Small intestine (tissue), 7 donors: ENCODE data around the gene S100A8. TPM values are rescaled to one million over a fixed set of nuclear protein-coding genes. Genes with fewer than 3 reads are reported as not detected.
"Not testable (repeated sequence)": the region's sequence is repeated elsewhere in the genome, so short reads cannot be mapped to it uniquely, and the experiment has no call there.

Experiments used
- DNase-seq, 2 donors: peaks; one replicate each; pipeline versions ENCODE4 v3.0.0 to v3.0.0-alpha.2; 2013
- FAIRE-seq: peaks from 2 replicates; lab custom pipeline; 2012; peaks lifted over from hg19 to GRCh38; lab: Jason Lieb, UNC
- H3K27ac ChIP-seq, 3 donors: one replicate each; pipeline ENCODE4 v1.5.1; 2013; ENCODE audit warnings: low read length in 2 of 3, mild to moderate bottlenecking in 2 of 3, control low read depth in 1 of 3, inconsistent platforms in 1 of 3, low read depth in 1 of 3, moderate library complexity in 1 of 3
- H3K27me3 ChIP-seq, 3 donors: one replicate each; pipeline ENCODE4 v1.6.1; 2013; ENCODE audit warnings: low read length in 3 of 3, inconsistent platforms in 1 of 3; ENCODE audit not compliant: control insufficient read depth in 3 of 3, insufficient read depth in 3 of 3
- H3K36me3 ChIP-seq, 3 donors: one replicate each; pipeline ENCODE4 v1.6.1; 2013; ENCODE audit warnings: low read length in 3 of 3, inconsistent platforms in 1 of 3, low read depth in 1 of 3, mild to moderate bottlenecking in 1 of 3, moderate library complexity in 1 of 3; ENCODE audit not compliant: control insufficient read depth in 3 of 3, insufficient read depth in 2 of 3
- H3K4me1 ChIP-seq, 3 donors: one replicate each; pipeline ENCODE4 v1.6.1; 2013; ENCODE audit warnings: low read length in 2 of 3, inconsistent platforms in 1 of 3, low read depth in 1 of 3, mild to moderate bottlenecking in 1 of 3, moderate library complexity in 1 of 3; ENCODE audit not compliant: control insufficient read depth in 3 of 3, insufficient read depth in 2 of 3
- H3K4me3 ChIP-seq, 3 donors: one replicate each; pipeline ENCODE4 v1.5.1; 2013; ENCODE audit warnings: low read length in 3 of 3, control low read depth in 1 of 3, inconsistent platforms in 1 of 3, low read depth in 1 of 3, mild to moderate bottlenecking in 1 of 3, moderate library complexity in 1 of 3
- H3K9me3 ChIP-seq, 2 donors: one replicate each; pipeline ENCODE4 v1.6.1; 2013; ENCODE audit warnings: low read depth in 1 of 2, low read length in 1 of 2; ENCODE audit not compliant: control insufficient read depth in 2 of 2, insufficient read depth in 1 of 2
- WGBS, 3 donors: extraction: QIAGEN DNeasy Blood & Tissue Kit; methylation state at CpG; one replicate each; pipeline ENCODE4 v1.1.7; 2013; 5-methylcytosine and 5-hydroxymethylcytosine counted together
- polyA plus RNA-seq, 4 donors: library from polyadenylated mRNA; stranded (reverse) in 3 of 4; unstranded in 1 of 4; fragments of 200-250 nt in 3 of 4; fragments of 120-200 nt in 1 of 4; gene quantifications; one replicate each; pipeline versions ENCODE4 v1.2.1 to v1.2.3, GENCODE V29; 2013
- donor health status: healthy with polysubstance abuse.
- donor health status: control.
- donor health status: control.
- donor health status: Bipolar disorder and iron deficiency.
- donor health status: healthy.

The S100A8 gene
- polyA plus RNA-seq, 4 donors: 10.2 to 208 (median 86.3) TPM

- not testable (repeated sequence) for H3K4me3 ChIP-seq, FAIRE-seq, H3K27ac ChIP-seq, H3K36me3 ChIP-seq, DNase-seq, H3K27me3 ChIP-seq, H3K9me3 ChIP-seq, H3K4me1 ChIP-seq
- 68 to 78% (median 75%) methylated on average over 6 of the region's 6 CpGs for WGBS, 3 donors
These were observed 15.1 kb upstream of the S100A8 start for GRCh38 chr1:153405825-153406599.

- peaks cover 0 to 3% (median 0%) of the 10 kb centered on the region in 3 donors for H3K27me3 ChIP-seq
- peak; percentile 6 to 39 for DNase-seq
- H3K36me3 ChIP-seq: no peaks in the 10 kb centered on the region
- H3K4me1 ChIP-seq: no peaks in the 10 kb centered on the region
- peaks cover 0 to 2% of the 10 kb centered on the region in 2 donors for H3K9me3 ChIP-seq
- 35 to 39% (median 37%) methylated on average over 15 of the region's 15 CpGs for WGBS, 3 donors
- FAIRE-seq: no peak
- no peak overlapping the region for H3K4me3 ChIP-seq
- H3K27ac ChIP-seq: no peak overlapping the region
These were observed 13.9 kb upstream of the S100A8 start for GRCh38 chr1:153404768-153405167.

- Histone ChIP-seq H3K27ac (no peak overlapping the region), H3K36me3 (no peaks in the 10 kb centered on the region), H3K4me1 (no peaks in the 10 kb centered on the region), H3K9me3 (peaks cover 0 to 2% of the 10 kb centered on the region in 2 donors), H3K27me3 (peaks cover 0 to 3% (median 0%) of the 10 kb centered on the region in 3 donors), H3K4me3 (no peak overlapping the region)
- WGBS, 3 donors: 73 to 78% (median 74%) methylated on average over 7 of the region's 7 CpGs
- DNase-seq (no peak), FAIRE-seq (no peak)
These were observed 13.3 kb upstream of the S100A8 start for GRCh38 chr1:153404086-153404635.

GRCh38 chr1:153403421-153404085 lies 12.7 kb upstream of the S100A8 start:
- DNase-seq: no peak
- no peaks in the 10 kb centered on the region for H3K36me3 ChIP-seq
- 78 to 83% (median 80%) methylated on average over 11 of the region's 11 CpGs for WGBS, 3 donors

GRCh38 chr1:153402226-153402625 lies 11.4 kb upstream of the S100A8 start:
- DNase-seq: no peak
- Histone ChIP-seq H3K9me3 (peaks cover 0 to 2% of the 10 kb centered on the region in 2 donors), H3K36me3 (no peaks in the 10 kb centered on the region), H3K4me3 (no peak overlapping the region), H3K4me1 (no peaks in the 10 kb centered on the region), H3K27me3 (peaks cover 0 to 3% (median 0%) of the 10 kb centered on the region in 3 donors), H3K27ac (no peak overlapping the region)
- FAIRE-seq: no peak
- WGBS, 3 donors: 41 to 53% (median 46%) methylated on average over 2 of the region's 2 CpGs

More at GRCh38 chr1:153403421-153404085, 12.7 kb upstream of the S100A8 start:
- H3K27me3 ChIP-seq: peaks cover 0 to 3% (median 0%) of the 10 kb centered on the region in 3 donors
- no peak overlapping the region for H3K27ac ChIP-seq
- peaks cover 0 to 2% of the 10 kb centered on the region in 2 donors for H3K9me3 ChIP-seq
- no peak for FAIRE-seq
- no peaks in the 10 kb centered on the region for H3K4me1 ChIP-seq
- no peak overlapping the region for H3K4me3 ChIP-seq

GRCh38 chr1:153401461-153401860 lies 10.6 kb upstream of the S100A8 start:
- no peak overlapping the region for H3K4me3 ChIP-seq
- H3K4me1 ChIP-seq: no peaks in the 10 kb centered on the region
- H3K27me3 ChIP-seq: no peaks in the 10 kb centered on the region
- no peaks in the 10 kb centered on the region for H3K36me3 ChIP-seq
- 88 to 92% (median 92%) methylated on average over 9 of the region's 9 CpGs for WGBS, 3 donors
- H3K9me3 ChIP-seq: peaks cover 0 to 2% of the 10 kb centered on the region in 2 donors
- H3K27ac ChIP-seq: no peak overlapping the region
- FAIRE-seq (no peak), DNase-seq (no peak)

GRCh38 chr1:153400244-153400643 lies 9.4 kb upstream of the S100A8 start:
- Histone ChIP-seq H3K9me3 (peaks cover 0 to 2% of the 10 kb centered on the region in 2 donors), H3K36me3 (no peaks in the 10 kb centered on the region), H3K27me3 (no peaks in the 10 kb centered on the region), H3K4me3 (no peak overlapping the region), H3K4me1 (no peaks in the 10 kb centered on the region), H3K27ac (no peak overlapping the region)
- DNase-seq (no peak), FAIRE-seq (no peak)
- WGBS, 3 donors: 59 to 65% (median 59%) methylated on average over 5 of the region's 5 CpGs

- FAIRE-seq (no peak), DNase-seq (no peak)
- 84 to 88% (median 86%) methylated on average over 7 of the region's 7 CpGs for WGBS, 3 donors
These were observed 8.7 kb upstream of the S100A8 start for GRCh38 chr1:153399401-153400055.

More at GRCh38 chr1:153399401-153400055, 8.7 kb upstream of the S100A8 start:
- Histone ChIP-seq H3K4me3 (no peak overlapping the region), H3K36me3 (no peaks in the 10 kb centered on the region), H3K27me3 (no peaks in the 10 kb centered on the region), H3K9me3 (peaks cover 0 to under 1% of the 10 kb centered on the region in 2 donors), H3K27ac (no peak overlapping the region), H3K4me1 (no peaks in the 10 kb centered on the region)
